ENCODE results near the gene ADAT3.
A peak's percentile ranks its signal among the peaks of the same experiment; 100 is the strongest.

DNA sequence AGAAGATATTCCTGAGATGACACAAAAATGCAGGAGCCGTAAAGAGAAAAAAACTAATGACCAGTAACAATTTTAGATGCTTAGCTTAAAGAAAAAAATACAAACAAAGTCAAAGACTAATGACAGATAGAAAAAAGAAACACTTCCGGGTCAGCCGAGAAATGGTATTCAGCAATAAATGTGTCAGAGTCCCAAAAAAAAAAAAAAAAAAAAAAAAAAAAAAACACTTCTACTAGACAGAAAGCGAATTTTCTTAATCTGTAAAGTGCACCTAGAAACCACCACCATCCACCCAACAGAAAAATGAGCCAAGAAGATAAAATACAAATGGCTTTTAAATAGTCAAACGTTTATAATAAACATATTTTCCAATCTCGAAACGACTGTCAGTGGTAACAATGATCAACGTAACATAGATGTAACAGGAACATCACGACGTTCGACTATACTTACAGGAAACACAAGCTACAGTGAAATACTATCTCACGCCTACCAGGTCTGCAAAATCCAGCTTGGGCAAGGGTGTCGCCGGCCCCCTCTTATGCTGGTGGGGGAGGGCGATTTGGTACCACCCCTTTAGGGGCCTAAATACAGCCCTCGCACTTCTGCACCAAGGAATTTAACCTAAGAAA lies 30.5 kb upstream of the ADAT3 start:
- TF ChIP-seq CTCF (IDR thresholded peaks at IDR 0.05; ENCODE audit: low read depth, low read length, missing input control): no peak
- TF ChIP-seq, protein P1, sequence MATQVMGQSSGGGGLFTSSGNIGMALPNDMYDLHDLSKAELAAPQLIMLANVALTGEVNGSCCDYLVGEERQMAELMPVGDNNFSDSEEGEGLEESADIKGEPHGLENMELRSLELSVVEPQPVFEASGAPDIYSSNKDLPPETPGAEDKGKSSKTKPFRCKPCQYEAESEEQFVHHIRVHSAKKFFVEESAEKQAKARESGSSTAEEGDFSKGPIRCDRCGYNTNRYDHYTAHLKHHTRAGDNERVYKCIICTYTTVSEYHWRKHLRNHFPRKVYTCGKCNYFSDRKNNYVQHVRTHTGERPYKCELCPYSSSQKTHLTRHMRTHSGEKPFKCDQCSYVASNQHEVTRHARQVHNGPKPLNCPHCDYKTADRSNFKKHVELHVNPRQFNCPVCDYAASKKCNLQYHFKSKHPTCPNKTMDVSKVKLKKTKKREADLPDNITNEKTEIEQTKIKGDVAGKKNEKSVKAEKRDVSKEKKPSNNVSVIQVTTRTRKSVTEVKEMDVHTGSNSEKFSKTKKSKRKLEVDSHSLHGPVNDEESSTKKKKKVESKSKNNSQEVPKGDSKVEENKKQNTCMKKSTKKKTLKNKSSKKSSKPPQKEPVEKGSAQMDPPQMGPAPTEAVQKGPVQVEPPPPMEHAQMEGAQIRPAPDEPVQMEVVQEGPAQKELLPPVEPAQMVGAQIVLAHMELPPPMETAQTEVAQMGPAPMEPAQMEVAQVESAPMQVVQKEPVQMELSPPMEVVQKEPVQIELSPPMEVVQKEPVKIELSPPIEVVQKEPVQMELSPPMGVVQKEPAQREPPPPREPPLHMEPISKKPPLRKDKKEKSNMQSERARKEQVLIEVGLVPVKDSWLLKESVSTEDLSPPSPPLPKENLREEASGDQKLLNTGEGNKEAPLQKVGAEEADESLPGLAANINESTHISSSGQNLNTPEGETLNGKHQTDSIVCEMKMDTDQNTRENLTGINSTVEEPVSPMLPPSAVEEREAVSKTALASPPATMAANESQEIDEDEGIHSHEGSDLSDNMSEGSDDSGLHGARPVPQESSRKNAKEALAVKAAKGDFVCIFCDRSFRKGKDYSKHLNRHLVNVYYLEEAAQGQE (IDR thresholded peaks at IDR 0.05): no peak
- TF ChIP-seq SP1 (IDR thresholded peaks at IDR 0.05): no peak
- TF ChIP-seq, protein P2, sequence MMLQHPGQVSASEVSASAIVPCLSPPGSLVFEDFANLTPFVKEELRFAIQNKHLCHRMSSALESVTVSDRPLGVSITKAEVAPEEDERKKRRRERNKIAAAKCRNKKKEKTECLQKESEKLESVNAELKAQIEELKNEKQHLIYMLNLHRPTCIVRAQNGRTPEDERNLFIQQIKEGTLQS (IDR thresholded peaks at IDR 0.05): no peak
- TF ChIP-seq MAX (IDR thresholded peaks at IDR 0.05): no peak
- TF ChIP-seq TAF1 (conservative IDR thresholded peaks at IDR 0.05): no peak
- no peak for TF ChIP-seq JUND (IDR thresholded peaks at IDR 0.05)
- no peak for TF ChIP-seq RAD21 (IDR thresholded peaks at IDR 0.05)
- TF ChIP-seq, protein P3, sequence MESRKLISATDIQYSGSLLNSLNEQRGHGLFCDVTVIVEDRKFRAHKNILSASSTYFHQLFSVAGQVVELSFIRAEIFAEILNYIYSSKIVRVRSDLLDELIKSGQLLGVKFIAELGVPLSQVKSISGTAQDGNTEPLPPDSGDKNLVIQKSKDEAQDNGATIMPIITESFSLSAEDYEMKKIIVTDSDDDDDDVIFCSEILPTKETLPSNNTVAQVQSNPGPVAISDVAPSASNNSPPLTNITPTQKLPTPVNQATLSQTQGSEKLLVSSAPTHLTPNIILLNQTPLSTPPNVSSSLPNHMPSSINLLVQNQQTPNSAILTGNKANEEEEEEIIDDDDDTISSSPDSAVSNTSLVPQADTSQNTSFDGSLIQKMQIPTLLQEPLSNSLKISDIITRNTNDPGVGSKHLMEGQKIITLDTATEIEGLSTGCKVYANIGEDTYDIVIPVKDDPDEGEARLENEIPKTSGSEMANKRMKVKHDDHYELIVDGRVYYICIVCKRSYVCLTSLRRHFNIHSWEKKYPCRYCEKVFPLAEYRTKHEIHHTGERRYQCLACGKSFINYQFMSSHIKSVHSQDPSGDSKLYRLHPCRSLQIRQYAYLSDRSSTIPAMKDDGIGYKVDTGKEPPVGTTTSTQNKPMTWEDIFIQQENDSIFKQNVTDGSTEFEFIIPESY (IDR thresholded peaks at IDR 0.05): no peak
- no peak for TF ChIP-seq RXRA (IDR thresholded peaks at IDR 0.05)
- TF ChIP-seq GABPA (IDR thresholded peaks at IDR 0.05 in 1 of 2, conservative IDR thresholded peaks at IDR 0.05 in 1 of 2): peak; percentile 59 to 63
